Ecto neural progenitor cell (in vitro differentiated cells): ENCODE data around the gene PLCG2.
"Not testable (repeated sequence)": the region's sequence is repeated elsewhere in the genome, so short reads cannot be mapped to it uniquely, and the experiment has no call there.

ENCODE experiments used
- DNase-seq: peaks from one replicate; pipeline ENCODE4 v3.0.0-alpha.2; 2018; ENCODE audit warnings: low spot score

The PLCG2 gene

GRCh38 chr16:81939164-81940056, 160.3 kb downstream of the PLCG2 start:
- no peak for DNase-seq

DNA sequence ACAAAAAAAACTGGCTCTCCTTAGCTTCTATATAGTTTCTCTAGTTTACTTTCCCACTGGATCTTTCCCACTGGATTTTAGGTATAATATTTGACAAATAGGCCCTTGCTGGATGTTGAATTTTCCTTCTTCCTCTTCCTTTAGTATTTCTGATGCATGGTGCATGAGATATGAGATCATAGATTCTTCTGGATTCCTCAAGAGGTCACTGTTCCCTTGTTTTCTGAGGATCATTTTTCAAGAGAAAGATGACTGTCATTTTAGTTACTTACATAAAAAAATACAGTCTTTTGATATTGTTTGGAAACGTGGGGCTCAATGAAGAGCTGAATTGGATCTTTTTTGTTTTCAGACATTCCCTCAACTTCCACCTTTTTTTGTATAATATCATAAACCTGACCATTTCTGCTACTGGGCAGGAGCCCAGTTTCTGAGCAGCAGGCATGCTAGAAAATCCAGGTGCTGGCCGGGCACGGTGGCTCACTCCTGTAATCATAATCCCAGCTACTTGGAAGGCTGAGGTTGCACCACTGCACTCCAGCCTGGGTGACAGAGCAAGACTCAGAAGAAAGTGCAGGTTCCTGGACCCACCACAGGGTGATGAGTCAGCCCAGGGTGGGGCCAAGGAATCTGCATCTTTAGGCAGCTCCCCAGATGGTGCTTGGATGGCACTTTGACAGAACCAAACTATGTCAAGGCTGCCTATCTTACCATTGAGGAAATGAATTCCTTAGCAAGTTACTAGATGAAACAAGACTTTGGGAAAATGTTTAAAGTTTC, 161.9 kb downstream of the PLCG2 start:
- no peak for DNase-seq

DNA sequence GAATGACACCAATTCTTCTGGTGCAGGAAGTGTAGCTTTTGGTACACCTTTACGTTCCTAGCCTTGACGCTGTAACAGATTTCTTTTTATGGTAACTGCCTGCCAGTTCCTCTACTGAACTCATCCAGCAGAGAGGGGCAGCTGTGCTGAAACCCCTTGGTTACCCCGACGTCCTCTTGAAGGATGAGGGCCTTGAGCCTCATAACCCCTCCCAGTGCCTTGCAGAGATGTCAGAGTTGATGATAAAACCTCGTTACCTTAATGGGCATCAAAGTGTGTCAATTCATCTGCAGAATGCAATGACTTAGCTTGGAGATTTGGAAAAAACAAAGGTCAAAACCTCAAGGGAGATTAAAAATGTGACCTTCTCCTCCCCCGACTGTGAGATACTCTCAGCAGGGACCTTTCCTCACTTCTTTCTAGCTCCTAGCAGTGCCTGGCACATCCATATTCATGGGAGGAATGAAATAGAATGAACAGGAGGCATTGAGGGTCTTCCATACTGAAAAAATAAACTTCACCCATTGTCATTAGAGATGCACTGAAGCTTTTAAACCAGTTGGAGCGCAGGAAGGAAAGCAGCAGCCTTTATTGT, 163.0 kb downstream of the PLCG2 start:
- DNase-seq: no peak

- no peak for DNase-seq
Measured at GRCh38 chr16:81945665-81946064, 166.6 kb downstream of the PLCG2 start.

- DNase-seq: no peak
Measured at GRCh38 chr16:81946206-81946605, 167.1 kb downstream of the PLCG2 start.

- DNase-seq: no peak
Measured at GRCh38 chr16:81951564-81951963, 172.5 kb downstream of the PLCG2 start.

GRCh38 chr16:81956213-81956948, 177.3 kb downstream of the PLCG2 start:
- DNase-seq: no peak

DNA sequence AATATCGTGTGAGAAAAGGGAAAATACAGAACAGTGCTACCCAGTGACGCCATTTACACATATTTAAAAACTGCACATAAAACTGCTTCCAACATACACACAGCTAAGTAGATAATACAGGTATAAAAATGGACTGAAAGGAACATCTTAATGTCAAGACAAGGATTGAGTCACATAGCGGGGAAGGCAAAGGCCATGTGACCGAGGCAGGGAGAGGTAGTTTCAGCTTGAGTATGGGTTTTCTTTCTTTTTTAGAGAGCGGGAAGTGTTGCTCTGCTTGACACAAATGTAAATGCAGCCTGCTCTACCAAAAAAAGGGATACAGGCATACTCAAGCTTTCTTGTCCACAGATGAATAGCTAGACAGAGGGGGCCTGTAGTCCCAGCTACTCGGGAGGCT, 185.7 kb downstream of the PLCG2 start:
- DNase-seq: no peak

GRCh38 chr16:81967358-81967757, 188.3 kb downstream of the PLCG2 start:
- no peak for DNase-seq

- DNase-seq: no peak
Measured at GRCh38 chr16:81971853-81972252, 192.8 kb downstream of the PLCG2 start.

DNA sequence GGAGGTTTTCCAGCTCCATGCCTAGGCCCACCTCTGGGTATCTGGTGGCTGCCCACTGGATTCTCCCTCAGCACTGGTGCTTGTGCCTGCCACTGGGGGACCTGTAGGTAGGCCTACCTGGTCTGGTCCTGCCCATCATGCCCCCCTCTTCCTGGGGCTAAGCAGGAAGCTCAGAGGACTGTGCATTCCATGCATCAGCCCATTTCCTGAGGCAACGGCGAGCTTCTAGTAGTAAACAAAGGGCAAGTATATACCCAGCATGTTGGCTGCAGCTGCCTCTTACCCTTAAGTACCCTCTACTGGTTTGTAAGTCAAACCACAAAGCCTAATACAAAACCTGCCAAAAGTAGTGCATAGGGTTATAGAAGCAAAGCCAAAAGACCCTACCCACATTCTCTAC, 194.6 kb downstream of the PLCG2 start:
- no peak for DNase-seq

- DNase-seq: no peak
Measured at GRCh38 chr16:81975637-81976036, 196.5 kb downstream of the PLCG2 start.

DNA sequence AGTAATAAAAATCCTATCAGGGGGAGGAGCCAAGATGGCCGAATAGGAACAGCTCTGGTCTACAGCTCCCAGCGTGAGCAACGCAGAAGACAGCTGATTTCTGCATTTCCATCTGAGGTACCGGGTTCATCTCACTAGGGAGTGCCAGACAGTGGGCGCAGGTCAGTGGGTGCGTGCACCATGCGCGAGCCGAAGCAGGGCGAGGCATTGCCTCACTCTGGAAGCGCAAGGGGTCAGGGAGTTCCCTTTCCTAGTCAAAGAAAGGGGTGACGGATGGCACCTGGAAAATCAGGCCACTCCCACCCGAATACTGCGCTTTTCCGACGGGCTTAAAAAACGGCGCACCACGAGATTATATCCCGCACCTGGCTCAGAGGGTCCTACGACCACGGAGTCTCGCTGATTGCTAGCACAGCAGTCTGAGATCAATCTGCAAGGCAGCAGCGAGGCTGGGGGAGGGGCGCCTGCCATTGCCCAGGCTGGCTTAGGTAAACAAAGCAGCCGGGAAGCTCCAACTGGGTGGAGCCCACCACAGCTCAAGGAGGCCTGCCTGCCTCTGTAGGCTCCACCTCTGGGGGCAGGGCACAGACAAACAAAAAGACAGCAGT, 198.3 kb downstream of the PLCG2 start:
- DNase-seq: not testable (repeated sequence)

- no peak for DNase-seq
Measured at GRCh38 chr16:81987121-81987520, 208.0 kb downstream of the PLCG2 start.

DNA sequence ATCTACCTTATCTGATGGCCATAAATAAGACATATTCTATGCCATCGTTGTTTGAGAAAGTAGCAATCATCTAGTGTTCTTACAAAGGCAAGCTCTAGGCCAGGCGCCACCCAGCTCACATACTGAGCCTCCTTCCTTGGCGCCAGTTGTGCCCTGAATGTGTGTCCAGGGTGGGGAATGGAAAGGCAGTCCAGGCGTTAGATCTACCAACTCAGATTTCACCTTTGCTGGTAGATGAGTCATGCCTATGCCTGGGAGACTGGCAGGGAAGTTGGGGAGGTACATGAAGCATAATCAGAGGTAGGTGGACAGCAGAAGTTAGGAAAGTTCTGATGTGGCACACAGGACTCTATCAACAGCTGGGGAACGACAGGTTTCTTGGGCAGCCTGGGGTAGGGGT, 208.6 kb downstream of the PLCG2 start:
- no peak for DNase-seq

DNA sequence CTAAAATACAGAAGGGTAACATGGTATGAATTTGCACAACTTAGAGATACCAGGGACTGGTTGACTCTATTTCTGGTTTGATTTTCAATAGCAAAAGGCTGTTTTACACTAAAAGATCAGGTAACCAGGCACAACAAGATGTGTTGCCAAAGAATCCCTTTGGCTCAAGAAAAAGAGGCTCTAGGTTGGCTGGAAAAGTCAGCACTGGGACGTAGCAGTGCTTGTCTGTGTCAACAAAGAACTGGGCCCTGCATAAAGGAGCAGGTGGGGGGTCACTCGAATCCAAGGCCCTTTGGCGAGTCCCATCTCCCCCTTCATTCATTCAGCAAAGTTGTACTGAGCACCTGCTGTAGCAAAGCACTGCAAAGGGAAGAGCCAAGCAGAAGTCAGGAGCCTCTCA, 213.8 kb downstream of the PLCG2 start:
- DNase-seq: no peak

- no peak for DNase-seq
Measured at GRCh38 chr16:81994485-81994884, 215.4 kb downstream of the PLCG2 start.

DNA sequence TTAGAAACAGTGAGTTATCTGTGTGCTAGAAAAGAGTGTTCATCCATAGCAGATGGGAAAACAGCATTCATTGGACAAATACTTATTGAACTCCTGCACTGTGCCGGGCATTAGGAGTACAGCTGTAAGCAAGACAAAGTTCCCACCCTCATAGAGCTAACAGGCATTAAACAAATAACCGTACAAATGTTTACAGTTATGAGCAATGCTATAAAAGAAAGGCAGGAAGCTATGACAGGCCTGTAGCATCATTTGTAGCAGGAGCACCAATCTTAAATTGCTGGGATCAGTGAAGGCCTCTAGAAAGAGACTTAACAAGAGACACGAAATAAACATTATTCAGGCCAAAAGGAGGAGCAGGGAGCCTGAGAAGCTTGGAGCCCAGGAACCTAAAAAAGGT, 216.6 kb downstream of the PLCG2 start:
- no peak for DNase-seq

- DNase-seq: no peak
Measured at GRCh38 chr16:81996664-81997509, 217.8 kb downstream of the PLCG2 start.

DNA sequence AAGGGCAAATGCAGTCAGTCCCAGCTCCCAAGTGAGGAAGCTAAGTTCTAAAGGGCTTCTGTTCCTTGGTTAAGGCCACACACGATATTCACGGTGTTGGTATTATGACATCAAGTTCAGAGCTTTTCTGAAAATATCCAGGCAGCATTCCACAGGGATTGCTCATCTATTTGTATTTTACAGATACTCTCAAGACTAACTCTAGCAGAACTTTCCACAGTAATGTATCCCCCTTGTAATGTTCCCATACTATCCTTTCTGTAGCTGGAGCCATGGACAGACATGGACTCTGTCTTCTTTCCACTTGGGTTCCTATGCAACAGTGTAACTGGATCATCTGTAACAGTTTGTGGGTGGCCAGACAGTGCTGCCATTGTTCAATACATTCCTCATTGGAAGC, 218.6 kb downstream of the PLCG2 start:
- no peak for DNase-seq

- no peak for DNase-seq
Measured at GRCh38 chr16:82002831-82003230, 223.7 kb downstream of the PLCG2 start.
